ENCODE measurements around the gene CATSPERD.
"Not testable (repeated sequence)": the region's sequence is repeated elsewhere in the genome, so short reads cannot be mapped to it uniquely, and the experiment has no call there.

The CATSPERD gene

GRCh38 chr19:5686647-5687359, 33.6 kb upstream of the CATSPERD start:
- peak; percentile 91 for DNase-seq (ENCODE audit: insufficient read length, low spot score)
- FAIRE-seq, result no peak
- TF ChIP-seq, protein P1, sequence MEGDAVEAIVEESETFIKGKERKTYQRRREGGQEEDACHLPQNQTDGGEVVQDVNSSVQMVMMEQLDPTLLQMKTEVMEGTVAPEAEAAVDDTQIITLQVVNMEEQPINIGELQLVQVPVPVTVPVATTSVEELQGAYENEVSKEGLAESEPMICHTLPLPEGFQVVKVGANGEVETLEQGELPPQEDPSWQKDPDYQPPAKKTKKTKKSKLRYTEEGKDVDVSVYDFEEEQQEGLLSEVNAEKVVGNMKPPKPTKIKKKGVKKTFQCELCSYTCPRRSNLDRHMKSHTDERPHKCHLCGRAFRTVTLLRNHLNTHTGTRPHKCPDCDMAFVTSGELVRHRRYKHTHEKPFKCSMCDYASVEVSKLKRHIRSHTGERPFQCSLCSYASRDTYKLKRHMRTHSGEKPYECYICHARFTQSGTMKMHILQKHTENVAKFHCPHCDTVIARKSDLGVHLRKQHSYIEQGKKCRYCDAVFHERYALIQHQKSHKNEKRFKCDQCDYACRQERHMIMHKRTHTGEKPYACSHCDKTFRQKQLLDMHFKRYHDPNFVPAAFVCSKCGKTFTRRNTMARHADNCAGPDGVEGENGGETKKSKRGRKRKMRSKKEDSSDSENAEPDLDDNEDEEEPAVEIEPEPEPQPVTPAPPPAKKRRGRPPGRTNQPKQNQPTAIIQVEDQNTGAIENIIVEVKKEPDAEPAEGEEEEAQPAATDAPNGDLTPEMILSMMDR (IDR thresholded peaks at IDR 0.05; ENCODE audit: insufficient read depth, missing control alignments), result peak; percentile 59

- no peak for FAIRE-seq
- no peak for DNase-seq (ENCODE audit: insufficient read length, low spot score)
- TF ChIP-seq, protein P1 (IDR thresholded peaks at IDR 0.05; ENCODE audit: insufficient read depth, missing control alignments), result no peak
Observed at GRCh38 chr19:5687360-5688198, 32.9 kb upstream of the CATSPERD start.

GRCh38 chr19:5688262-5688881, 32.1 kb upstream of the CATSPERD start:
- DNase-seq (ENCODE audit: insufficient read length, low spot score); FAIRE-seq: not testable (repeated sequence)

- TF ChIP-seq, protein P1 (IDR thresholded peaks at IDR 0.05; ENCODE audit: insufficient read depth, missing control alignments), result peak; percentile 93
- peak; percentile 96 for DNase-seq (ENCODE audit: insufficient read length, low spot score)
- FAIRE-seq, result no peak
Observed at GRCh38 chr19:5690125-5690954, 30.1 kb upstream of the CATSPERD start, which contains the start of gene RPL36. Gene RPL36, plus strand, starts transcription at chr19:5690295. Its CDS starts 213 bp downstream, at chr19:5690508.

GRCh38 chr19:5690955-5691821, 29.2 kb upstream of the CATSPERD start:
- FAIRE-seq (no peak), DNase-seq (ENCODE audit: insufficient read length, low spot score) (no peak)
- TF ChIP-seq, protein P1 (IDR thresholded peaks at IDR 0.05; ENCODE audit: insufficient read depth, missing control alignments), result no peak

GRCh38 chr19:5691822-5692722, 28.4 kb upstream of the CATSPERD start:
- FAIRE-seq (no peak), DNase-seq (ENCODE audit: insufficient read length, low spot score) (no peak)
- TF ChIP-seq, protein P1 (IDR thresholded peaks at IDR 0.05; ENCODE audit: insufficient read depth, missing control alignments), result no peak
